Activated CD4-positive, CD25-positive, alpha-beta regulatory T cell (primary cell): Measurements from ENCODE around the gene TSC22D3.
A peak's percentile ranks its signal among the peaks of the same experiment; 100 is the strongest.

Experiments used
- DNase-seq, 4 experiments: peaks; one replicate each; lab custom pipeline; 2025; lab: John Stamatoyannopoulos, UW

TSC22D3 gene

DNA sequence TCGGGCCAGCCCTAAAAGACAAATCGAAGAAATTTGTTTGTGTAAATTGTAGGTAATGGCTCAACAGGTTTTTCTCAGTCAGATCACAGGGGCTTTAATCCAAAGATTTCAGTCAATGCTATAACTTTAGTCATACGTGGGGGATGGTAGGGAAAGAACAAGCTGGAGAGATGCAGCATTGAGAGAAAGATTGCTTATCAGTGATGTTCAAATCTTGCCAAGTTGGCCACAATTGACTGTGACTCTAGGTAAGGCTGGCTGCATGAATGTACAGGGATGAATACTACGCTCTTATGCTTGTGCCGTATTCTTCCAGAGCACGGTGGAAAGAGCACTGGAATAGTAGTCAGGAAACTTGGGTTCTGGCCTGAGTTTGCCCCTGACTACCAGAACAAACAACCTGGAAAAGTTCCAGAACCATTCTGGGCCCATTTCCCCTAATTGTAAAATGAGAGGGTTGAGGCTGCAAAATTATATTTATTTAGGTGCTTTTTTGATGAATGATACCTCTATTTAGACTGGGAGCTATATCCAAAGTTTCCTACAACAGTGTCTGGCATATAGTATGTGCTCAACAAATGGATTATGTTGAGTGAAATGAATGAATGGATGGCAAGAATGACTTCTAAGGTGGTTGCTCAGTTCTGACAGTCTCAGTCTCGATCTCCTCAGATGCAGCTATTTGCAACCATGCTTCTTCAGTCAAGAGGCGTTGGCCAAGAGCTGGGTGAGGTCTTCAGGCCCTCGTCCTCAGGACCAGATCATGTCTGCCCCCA is 44.4 kb downstream of the TSC22D3 start:
- DNase-seq = no peak

DNA sequence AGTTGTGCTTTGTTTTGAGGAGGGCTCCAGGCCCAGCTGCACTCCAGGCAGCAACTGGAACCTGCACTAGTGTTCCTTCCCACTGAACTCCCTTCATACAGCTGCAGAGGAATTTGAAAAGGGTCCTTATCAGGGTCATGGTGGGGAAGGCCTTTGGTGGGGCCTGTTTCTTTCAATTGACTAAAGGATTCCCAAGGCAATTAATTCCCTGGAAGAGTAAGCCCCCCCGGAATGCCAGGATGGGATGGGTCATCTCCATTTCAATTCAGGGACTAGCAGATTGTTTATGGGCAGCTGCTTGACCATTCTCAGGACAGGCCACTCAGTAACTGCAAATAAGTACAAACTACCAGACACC is 45.3 kb downstream of the TSC22D3 start:
- DNase-seq = no peak

DNA sequence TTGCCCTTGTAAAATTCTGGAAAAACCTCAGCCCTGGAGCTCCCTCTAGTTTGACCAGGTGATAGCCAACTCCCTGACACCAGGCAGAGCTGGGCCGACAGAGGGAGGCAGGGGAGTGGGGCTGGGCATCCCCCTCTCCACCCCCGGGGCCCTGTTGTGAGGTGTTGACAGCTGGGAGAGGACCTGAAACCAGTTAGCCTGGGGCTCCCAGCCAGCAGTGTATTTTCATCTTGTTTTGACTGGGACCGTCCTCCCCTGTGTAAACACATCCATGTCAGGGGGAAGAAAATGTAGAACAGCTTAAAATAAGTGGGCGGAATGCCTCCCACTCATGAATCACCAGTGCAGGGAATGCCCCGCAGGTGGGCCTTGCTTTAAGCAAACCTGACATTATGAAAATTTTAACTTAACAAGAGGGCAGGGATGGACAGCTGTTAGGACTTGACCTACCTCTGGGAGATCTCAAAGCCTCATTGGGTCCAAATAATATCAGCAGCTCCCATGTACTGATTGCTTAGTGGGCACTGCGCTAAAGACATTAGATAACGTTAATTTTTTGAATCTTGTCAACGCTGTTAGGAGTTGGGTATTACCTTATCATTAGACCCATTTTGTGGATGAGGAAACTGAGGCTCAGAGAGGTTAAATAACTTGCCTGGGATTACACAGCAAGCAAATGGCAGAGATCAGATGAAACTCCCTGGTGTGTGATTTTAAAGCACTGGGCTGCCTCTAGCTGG is 45.9 kb downstream of the TSC22D3 start:
- no peak for DNase-seq

DNA sequence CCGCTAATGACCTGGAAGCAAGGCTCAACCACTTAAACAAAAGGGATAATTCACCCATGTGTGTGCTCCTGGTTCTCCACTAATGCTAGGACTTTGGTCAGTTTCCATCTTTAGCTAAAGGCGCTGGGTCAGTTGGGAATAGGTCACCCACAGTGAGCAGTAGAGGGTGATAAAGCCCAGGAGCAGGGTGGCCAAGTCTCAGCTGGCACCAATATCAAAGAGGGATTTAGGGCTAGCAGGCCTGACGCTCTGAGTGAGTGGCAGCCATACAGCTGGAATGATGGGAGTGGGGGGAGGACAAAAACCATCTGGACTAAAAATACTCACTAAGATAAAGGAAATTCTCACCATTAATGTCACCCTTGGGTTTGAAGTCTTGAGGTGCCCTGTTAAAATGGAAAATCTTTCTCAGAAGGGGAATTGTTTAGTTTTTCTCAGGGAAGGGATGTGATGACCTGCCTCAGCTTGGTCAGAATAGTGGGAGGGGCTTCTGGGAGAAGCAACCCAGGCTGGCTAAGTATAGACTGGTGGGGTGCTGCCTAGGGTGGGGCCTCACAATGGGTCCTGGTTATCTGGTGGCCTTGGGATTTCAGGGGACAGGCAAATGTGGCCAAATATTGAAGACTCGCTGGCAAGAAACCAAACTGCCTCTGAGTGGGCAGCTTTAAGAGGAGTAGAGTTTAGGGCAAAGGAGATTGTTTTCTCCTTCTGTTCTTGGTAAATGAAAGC is 47.1 kb downstream of the TSC22D3 start:
- no peak for DNase-seq

- DNase-seq = no peak
Observed at GRCh38 chrX:107726816-107727534, 48.6 kb downstream of the TSC22D3 start.

GRCh38 chrX:107725761-107726555 is 49.6 kb downstream of the TSC22D3 start:
- no peak for DNase-seq

GRCh38 chrX:107724653-107725052 is 50.9 kb downstream of the TSC22D3 start:
- DNase-seq = no peak

DNA sequence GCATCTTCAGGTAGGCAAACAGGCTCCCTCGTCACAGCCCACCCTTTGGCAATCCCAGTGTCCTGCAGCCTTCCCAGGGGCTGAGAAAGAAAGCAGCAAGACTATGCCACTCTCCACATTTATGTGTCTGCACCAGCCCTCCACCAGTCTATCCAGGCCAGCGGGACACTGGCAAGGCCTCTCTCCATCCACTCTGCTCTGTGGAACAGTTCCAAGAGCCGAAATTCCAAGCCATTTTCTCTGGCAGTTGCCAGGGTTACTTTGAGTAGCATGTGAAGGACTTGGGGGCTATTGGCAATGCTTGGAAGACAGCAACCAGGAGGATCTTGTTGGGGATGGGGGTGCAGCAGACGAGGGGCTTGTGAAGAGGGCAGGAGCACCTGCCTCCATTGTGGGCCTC is 52.1 kb downstream of the TSC22D3 start:
- no peak for DNase-seq

DNA sequence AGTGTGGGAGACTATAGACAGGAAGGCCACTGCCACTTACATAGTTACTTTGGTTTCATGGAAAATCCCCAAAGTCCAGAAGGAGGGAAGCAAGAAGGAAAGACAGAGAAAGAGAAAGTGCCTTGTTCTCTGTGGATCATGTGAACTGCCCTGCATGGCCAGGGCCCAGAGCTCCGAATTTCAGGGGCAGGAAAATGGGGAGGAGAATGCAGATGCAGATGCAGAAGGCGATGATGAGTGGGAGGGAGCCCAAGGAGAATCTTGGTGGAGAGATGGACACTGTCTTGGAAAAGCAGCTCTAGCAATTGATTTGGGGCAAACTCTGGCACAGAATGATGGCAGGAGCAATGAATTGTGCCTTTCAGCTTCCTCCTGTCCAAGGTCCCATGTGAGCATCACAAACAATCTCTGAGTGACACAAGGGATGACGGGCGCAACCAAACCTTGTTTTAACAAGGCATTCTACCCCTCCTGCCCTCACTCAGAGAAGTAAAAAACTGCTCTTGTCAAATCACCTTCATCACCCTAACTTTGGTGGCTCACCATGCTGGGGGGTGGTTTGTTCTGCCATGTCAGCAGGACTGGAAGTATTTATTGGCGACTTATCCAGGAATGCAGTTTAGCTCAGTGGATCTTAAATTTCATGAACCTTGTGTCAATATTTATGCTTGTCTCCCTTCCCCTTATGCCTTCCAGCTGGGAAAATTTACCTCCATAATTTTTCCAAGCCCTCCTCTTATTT is 53.5 kb downstream of the TSC22D3 start:
- DNase-seq = no peak

DNA sequence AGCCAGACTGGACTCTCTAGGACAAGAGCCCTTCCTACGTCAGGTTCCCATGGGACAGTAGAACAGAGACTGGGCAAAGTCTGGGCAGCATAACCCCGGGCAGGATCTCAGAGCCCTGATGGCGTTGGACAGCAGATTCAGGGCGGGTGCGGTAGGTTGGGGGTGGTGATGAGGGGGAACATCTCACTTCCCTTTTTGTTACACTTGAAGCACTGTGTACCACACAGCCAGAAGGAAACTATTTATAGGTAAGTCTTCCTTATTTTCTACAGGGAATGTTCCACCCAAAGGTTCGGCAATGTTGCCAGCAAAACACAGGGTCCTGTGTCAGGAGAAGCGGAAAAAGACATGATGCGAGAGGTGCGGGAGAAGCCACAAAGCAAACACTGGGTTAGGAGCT is 54.3 kb downstream of the TSC22D3 start:
- DNase-seq = no peak

DNA sequence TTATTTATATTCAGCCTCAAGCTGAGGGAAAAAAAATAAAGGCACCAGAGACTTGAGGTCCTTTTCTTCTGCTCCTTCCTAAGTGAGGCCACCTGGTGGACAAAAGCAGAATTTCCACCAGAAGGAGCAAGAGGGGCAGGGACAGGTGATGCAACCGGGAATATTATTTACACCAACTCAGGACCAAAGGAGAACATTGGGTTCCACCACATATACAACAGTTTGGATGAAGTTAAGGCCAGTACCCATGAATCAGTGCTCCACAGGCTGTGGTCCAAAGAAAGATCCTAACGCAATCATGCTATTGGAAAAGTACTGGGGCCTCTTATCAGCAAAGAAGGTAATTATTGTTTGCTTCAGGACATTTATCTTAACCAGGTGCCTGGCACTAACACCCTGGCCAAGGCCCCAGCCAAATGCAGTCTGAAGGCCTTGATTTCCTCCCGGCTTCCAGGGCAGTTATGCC is 57.4 kb downstream of the TSC22D3 start:
- DNase-seq = peak; percentile 3 to 57 (median 8)

DNA sequence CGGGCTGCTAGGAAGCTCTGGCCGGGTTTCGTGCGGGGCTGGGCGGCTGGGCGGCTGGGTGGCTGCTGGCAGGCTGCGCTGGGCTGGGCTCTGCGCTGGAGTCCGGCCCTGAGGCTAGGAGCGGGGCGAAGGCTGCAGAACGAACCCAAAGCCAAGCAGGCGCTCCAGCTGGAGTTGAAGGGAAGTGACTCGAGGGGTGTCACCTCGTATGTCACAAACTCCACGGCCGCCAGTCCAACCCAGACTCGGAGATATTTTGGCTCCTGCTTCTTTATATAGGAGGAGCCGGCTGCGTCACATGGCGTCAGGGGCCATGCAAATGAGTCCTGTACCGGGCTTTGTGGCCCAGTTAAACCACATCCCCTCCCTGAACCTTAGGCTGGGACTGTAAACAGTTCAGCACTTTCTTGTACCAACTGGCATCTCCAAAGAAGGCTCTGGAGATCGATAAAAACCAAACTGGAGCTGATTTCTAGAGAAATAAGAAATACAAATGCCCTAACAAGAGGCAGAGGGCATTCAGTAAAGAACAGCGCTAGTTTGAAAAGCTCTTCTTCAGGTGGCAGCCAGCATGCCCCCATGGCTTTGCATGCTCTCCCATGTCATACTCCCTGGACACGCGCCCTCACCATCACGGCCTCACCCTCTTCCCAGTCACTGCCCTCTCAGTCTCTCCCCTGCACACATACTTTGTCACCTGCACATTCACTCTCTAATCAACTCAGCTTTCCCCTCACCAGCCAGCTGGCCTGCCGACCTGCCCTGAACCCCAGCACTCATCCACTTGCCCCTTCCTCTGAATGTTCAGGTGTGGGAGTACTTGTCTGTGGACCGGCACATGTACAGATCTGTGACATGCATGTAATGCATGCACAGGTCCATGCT is 58.5 kb downstream of the TSC22D3 start:
- DNase-seq = peak; percentile 31 to 69 (median 58)

GRCh38 chrX:107716118-107716684 is 59.4 kb downstream of the TSC22D3 start:
- DNase-seq = no peak

GRCh38 chrX:107715331-107716117 is 60.1 kb downstream of the TSC22D3 start:
- DNase-seq = no peak

DNA sequence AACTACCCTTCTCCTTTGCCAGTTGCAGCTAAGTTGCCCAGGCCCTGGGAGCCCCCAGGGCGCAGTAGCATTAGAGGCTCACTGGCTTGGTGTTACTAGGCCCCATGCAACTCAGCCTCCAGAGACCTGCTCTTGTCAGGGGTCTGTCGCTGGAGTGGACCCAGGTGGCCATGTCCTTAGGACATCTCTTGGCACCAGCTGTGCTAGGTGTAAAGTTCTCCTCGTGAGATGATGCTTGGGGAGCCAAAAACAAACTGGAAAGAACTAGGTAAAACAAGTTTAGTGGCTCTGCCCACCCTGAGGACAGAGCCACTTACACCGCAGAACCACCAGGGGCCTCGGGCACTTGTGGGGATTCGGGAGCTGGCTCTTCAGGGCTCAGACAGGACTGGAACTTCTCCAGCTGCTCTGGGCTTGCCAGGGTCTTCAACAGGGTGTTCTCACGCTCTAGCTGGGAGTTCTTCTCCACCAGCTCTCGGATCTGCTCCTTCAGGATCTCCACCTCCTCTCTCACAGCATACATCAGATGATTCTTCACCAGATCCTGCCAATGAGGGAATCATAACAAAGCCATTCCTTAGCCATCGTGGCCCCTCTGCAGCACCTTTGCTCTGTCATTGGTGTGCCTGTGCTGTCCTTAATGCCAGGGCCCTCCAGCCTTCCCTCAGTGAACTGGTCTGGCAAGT is 61.2 kb downstream of the TSC22D3 start:
- DNase-seq = no peak

- DNase-seq = no peak
Observed at GRCh38 chrX:107713543-107714205, 61.9 kb downstream of the TSC22D3 start.

DNA sequence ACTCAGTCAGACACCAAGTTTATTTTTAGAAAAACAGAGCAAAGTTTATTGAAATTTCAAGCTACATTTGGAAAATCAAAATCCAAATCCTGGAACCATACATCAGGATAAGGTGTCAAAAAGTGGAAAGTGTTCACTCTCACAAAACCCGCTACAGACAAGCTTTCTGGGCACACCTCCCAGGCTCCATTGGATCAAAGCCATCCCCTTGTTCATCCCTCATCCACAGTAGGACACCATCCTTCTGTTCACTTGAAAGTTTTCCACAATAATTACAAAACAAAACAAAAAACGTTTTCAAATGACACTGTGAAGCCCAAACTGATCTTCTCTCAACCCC is 62.4 kb downstream of the TSC22D3 start:
- no peak for DNase-seq
